Measurements from ENCODE around the gene DHX58.
A peak's percentile ranks its signal among the peaks of the same experiment; 100 is the strongest.

The DHX58 gene

GRCh38 chr17:42109086-42109485 lies 3.4 kb downstream of the DHX58 start:
- H3K4me3 ChIP-seq (replicated peaks; ENCODE audit: insufficient read depth, low read length) = no peak overlapping the region
- TF ChIP-seq SPI1 (IDR thresholded peaks at IDR 0.05; ENCODE audit: borderline replicate concordance, low read depth) (no peak), CTCF (IDR thresholded peaks at IDR 0.05; ENCODE audit: insufficient read depth, low read length) (no peak), POLR2AphosphoS5 (IDR thresholded peaks at IDR 0.05; ENCODE audit: low read depth) (no peak), GABPA (IDR thresholded peaks at IDR 0.05; ENCODE audit: low read depth) (no peak)
- TF ChIP-seq, protein P1, sequence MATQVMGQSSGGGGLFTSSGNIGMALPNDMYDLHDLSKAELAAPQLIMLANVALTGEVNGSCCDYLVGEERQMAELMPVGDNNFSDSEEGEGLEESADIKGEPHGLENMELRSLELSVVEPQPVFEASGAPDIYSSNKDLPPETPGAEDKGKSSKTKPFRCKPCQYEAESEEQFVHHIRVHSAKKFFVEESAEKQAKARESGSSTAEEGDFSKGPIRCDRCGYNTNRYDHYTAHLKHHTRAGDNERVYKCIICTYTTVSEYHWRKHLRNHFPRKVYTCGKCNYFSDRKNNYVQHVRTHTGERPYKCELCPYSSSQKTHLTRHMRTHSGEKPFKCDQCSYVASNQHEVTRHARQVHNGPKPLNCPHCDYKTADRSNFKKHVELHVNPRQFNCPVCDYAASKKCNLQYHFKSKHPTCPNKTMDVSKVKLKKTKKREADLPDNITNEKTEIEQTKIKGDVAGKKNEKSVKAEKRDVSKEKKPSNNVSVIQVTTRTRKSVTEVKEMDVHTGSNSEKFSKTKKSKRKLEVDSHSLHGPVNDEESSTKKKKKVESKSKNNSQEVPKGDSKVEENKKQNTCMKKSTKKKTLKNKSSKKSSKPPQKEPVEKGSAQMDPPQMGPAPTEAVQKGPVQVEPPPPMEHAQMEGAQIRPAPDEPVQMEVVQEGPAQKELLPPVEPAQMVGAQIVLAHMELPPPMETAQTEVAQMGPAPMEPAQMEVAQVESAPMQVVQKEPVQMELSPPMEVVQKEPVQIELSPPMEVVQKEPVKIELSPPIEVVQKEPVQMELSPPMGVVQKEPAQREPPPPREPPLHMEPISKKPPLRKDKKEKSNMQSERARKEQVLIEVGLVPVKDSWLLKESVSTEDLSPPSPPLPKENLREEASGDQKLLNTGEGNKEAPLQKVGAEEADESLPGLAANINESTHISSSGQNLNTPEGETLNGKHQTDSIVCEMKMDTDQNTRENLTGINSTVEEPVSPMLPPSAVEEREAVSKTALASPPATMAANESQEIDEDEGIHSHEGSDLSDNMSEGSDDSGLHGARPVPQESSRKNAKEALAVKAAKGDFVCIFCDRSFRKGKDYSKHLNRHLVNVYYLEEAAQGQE (IDR thresholded peaks at IDR 0.05; ENCODE audit: insufficient replicate concordance, low read depth) = no peak
- H3K27ac ChIP-seq (replicated peaks) = no peak overlapping the region
- no peaks in the 10 kb centered on the region for H3K27me3 ChIP-seq (ENCODE audit: insufficient read depth, poor library complexity, severe bottlenecking)
- no peak for DNase-seq (ENCODE audit: low read depth in 1 of 2, low spot score in 1 of 2)

DNA sequence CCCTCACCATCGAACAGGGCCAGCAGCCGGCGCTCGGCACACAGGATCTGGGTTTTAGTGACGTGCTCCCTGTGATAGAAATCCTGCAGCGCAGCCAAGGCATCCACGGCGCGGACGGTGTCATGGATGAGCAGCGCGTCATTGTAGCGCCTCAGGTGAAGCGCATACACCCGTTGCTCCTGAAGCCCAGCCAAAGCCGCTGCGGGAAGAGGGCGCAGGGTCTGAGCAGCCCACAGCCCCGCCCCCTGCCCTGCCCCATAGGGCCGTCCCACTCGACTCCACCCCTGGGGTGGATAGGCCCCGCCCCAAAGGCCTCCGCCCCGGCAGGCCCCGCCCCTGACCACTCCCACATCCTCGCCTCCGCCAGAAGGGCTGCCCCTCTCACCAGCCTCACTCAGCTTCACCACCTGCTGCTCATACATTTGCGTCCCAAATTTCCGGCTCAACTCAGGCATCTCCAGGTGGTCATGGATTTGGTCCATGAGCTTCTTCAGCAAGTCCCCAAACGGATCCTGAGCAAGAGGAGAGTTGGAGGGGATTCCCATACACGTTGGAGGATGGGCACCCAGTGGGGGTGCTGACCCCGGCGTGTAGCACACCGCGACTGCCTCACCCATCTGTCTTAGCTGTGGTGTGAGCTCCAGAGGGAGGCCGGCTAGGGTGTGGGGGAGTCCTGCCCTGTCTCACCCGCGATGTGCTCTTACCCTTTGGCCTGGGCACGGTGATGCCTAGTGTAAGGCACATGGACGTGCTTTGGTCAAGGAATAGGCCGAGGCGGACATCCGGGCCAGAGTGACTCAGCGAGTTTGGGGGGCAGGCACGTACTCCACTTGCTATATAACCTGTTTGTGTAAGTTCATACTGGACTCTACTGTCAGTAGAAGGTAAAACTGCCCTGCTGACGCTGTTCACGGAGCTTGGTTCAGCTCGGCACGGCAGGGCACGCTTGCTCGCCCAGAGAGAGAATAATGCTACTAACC lies 4.6 kb downstream of the DHX58 start:
- no peak overlapping the region for H3K27ac ChIP-seq (replicated peaks)
- no peaks in the 10 kb centered on the region for H3K27me3 ChIP-seq (ENCODE audit: insufficient read depth, poor library complexity, severe bottlenecking)
- peak overlapping the region; percentile 39 for H3K4me3 ChIP-seq (replicated peaks; ENCODE audit: insufficient read depth, low read length)
- TF ChIP-seq, protein P1 (IDR thresholded peaks at IDR 0.05; ENCODE audit: insufficient replicate concordance, low read depth) = no peak
- peak; percentile 75 to 81 for DNase-seq (ENCODE audit: low read depth in 1 of 2, low spot score in 1 of 2)

- peak overlapping the region; percentile 39 for H3K4me3 ChIP-seq (replicated peaks; ENCODE audit: insufficient read depth, low read length)
- TF ChIP-seq, protein P1 (IDR thresholded peaks at IDR 0.05; ENCODE audit: insufficient replicate concordance, low read depth) = no peak
- H3K27ac ChIP-seq (replicated peaks) = no peak overlapping the region
- DNase-seq (ENCODE audit: low read depth in 1 of 2, low spot score in 1 of 2) = no peak
- no peaks in the 10 kb centered on the region for H3K27me3 ChIP-seq (ENCODE audit: insufficient read depth, poor library complexity, severe bottlenecking)
Measured at GRCh38 chr17:42107124-42107523, 5.4 kb downstream of the DHX58 start.

GRCh38 chr17:42106009-42106408 lies 6.5 kb downstream of the DHX58 start:
- H3K4me3 ChIP-seq (replicated peaks; ENCODE audit: insufficient read depth, low read length) = no peak overlapping the region
- H3K27ac ChIP-seq (replicated peaks) = no peak overlapping the region
- no peak for TF ChIP-seq CTCF (IDR thresholded peaks at IDR 0.05; ENCODE audit: insufficient read depth, low read length)
- no peak for TF ChIP-seq POLR2AphosphoS5 (IDR thresholded peaks at IDR 0.05; ENCODE audit: low read depth)
- TF ChIP-seq GABPA (IDR thresholded peaks at IDR 0.05; ENCODE audit: low read depth) = no peak
- no peak for TF ChIP-seq SPI1 (IDR thresholded peaks at IDR 0.05; ENCODE audit: borderline replicate concordance, low read depth)
- TF ChIP-seq, protein P1 (IDR thresholded peaks at IDR 0.05; ENCODE audit: insufficient replicate concordance, low read depth) = no peak
- DNase-seq (ENCODE audit: low read depth in 1 of 2, low spot score in 1 of 2) = no peak
- no peaks in the 10 kb centered on the region for H3K27me3 ChIP-seq (ENCODE audit: insufficient read depth, poor library complexity, severe bottlenecking)

All from HL-60 (cell line).